ENCODE results near the gene ARRB1.

GRCh38 chr11:75298191-75298975 lies 53.1 kb downstream of the ARRB1 start:
- TF ChIP-seq CTCF (IDR thresholded peaks at IDR 0.05), result no peak
- no peak for TF ChIP-seq POLR2A (IDR thresholded peaks at IDR 0.05)
- no peak for TF ChIP-seq POLR2AphosphoS5 (IDR thresholded peaks at IDR 0.05)
